Activated naive CD8-positive, alpha-beta T cell treated with anti-CD3 and anti-CD28 coated beads, Interleukin-2, amount 50 U/mL, for 24 hours (primary cell): Measurements from ENCODE around the gene TCEAL2.

ENCODE experiments used
- ATAC-seq: fragments of 150-1000 bp; cut with Tn5 transposase; one replicate; pipeline ENCODE4 v1.10.0; 2021
- DNase-seq: peaks from one replicate; pipeline ENCODE4 v3.0.0; 2021
- H3K27ac Mint-ChIP-seq: one replicate; pipeline ENCODE4 v1.8.0; 2021; ENCODE audit warnings: mild to moderate bottlenecking, mixed read lengths
- H3K27me3 Mint-ChIP-seq: one replicate; pipeline ENCODE4 v1.8.0; 2021; ENCODE audit warnings: mixed read lengths
- H3K36me3 Mint-ChIP-seq: one replicate; pipeline ENCODE4 v1.8.0; 2021; ENCODE audit warnings: low read depth, mixed read lengths
- H3K4me1 Mint-ChIP-seq: one replicate; pipeline ENCODE4 v1.8.0; 2021; ENCODE audit warnings: mixed read lengths
- H3K4me3 Mint-ChIP-seq: one replicate; pipeline ENCODE4 v1.8.0; 2021; ENCODE audit warnings: mild to moderate bottlenecking, moderate library complexity, mixed read lengths
- H3K9me3 Mint-ChIP-seq: one replicate; pipeline ENCODE4 v1.8.0; 2021; ENCODE audit warnings: mixed read lengths

The TCEAL2 gene

DNA sequence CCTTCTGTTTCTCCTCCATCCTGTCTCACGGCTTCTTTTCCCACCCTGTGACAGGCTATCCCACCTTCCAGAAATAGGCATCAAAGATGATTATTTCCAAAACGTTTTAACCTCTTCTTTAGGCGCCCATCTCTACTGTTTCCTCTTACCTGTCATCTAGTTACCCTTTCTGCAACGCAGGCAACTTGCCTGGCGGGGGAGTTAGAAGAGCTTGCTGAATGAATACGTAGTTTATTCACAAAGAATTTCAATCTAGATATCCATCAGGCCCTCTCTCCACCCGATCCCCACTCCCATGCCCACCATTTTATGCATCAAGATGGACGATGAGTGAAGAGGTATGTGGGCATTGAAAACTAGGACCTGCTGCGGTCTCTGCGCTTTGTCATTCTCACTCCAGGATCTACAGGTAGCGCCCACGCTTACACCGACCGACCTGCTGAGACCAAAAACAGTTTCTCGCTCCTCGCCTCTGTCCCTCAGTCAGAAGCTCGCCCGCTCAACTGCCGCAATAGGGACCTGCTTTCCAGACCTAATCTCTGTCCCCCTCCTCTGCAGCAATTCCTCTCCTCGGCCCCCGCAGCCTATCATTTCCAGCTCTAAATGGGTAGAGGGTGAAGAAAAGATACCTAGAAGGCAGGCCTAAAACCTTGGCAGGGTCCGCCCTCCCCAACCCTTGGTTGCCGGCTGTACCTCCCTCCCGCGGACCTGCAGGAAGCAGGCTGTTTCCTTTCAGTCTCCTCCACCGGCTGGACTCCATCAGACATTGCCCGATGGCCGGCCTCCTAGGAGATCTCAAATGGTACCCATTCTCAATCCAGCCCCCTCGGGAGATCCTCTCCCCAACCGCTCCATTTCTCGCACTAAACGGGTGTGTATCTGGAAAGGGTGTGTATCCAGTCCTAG is 29.7 kb downstream of the TCEAL2 start:
- Mint-ChIP-seq H3K27ac (peak overlapping the region; percentile 83), H3K9me3 (no peaks in the 10 kb centered on the region), H3K4me3 (peak overlapping the region; percentile 91), H3K27me3 (peaks cover 3% of the 10 kb centered on the region), H3K36me3 (no peaks in the 10 kb centered on the region), H3K4me1 (peaks cover 14% of the 10 kb centered on the region)
- peak; percentile 4 for DNase-seq
- ATAC-seq, result peak; percentile 39

DNA sequence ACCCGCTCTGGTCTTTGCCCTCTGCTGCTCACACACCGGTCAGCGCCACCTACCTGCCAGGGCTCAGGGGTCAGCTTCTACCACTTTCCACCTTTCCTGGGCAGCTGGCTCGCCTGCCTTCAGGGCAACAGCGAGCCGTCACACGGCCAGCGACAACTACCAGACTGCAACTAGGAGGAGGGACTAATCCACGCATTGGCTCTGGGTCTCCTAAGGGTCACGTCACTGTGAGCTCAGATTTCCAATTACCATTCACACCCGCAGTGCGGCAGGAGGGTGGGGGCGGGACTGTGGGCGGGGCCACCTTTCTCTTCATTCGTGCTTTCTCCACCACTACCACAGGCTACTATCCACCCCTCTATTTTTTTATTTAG is 30.3 kb downstream of the TCEAL2 start, which contains the start of gene BEX5:
Gene BEX5 (minus strand): TSS at position 172 of the 374 bp plus-strand sequence. CDS start 1,712 bp downstream, outside the sequence.
- Mint-ChIP-seq H3K27ac (peak within 1 kb of the TSS; percentile 83), H3K36me3 (no peaks in the 10 kb centered on the region), H3K4me3 (peak within 1 kb of the TSS; percentile 91), H3K9me3 (no peaks in the 10 kb centered on the region), H3K27me3 (peaks cover 3% of the 10 kb centered on the region), H3K4me1 (peaks cover 14% of the 10 kb centered on the region)
- peak; percentile 97 for ATAC-seq
- peak; percentile 23 for DNase-seq
